ENCODE results near the gene DLG2.

The DLG2 gene

GRCh38 chr11:83441601-83442000, 2185.5 kb downstream of the DLG2 start:
- H3K9ac ChIP-seq (ENCODE audit: low read length) = no peak overlapping the region
- H4K20me1 ChIP-seq (ENCODE audit: insufficient read depth, low read length) = no peaks in the 10 kb centered on the region
- TF ChIP-seq EZH2 (IDR thresholded peaks at IDR 0.05; ENCODE audit: borderline replicate concordance, low read length) (no peak), CTCF (IDR thresholded peaks at IDR 0.05; ENCODE audit: low read length) (no peak)
- H3K27me3 ChIP-seq (ENCODE audit: insufficient read depth, low read length) = no peaks in the 10 kb centered on the region
- H3K27ac ChIP-seq (ENCODE audit: low read depth, low read length, poor library complexity, severe bottlenecking) = no peak overlapping the region
- no peaks in the 10 kb centered on the region for H3F3A ChIP-seq (ENCODE audit: insufficient read depth, low read length)
- H3K4me3 ChIP-seq (ENCODE audit: low read depth, low read length, poor library complexity, severe bottlenecking) = no peak overlapping the region
- peaks cover 2% of the 10 kb centered on the region for H3K4me1 ChIP-seq (ENCODE audit: insufficient read depth, low read length, severe bottlenecking)
- no peaks in the 10 kb centered on the region for H3K9me3 ChIP-seq (ENCODE audit: low read length)
- no peak overlapping the region for H3K4me2 ChIP-seq (ENCODE audit: low read length)
- no peaks in the 10 kb centered on the region for H3K36me3 ChIP-seq (ENCODE audit: insufficient read depth, low read length)
- H3K9me2 ChIP-seq (ENCODE audit: low read depth, low read length) = no peaks in the 10 kb centered on the region
- H3K79me2 ChIP-seq (ENCODE audit: insufficient read depth, low read length) = no peaks in the 10 kb centered on the region
- H2AFZ ChIP-seq (ENCODE audit: low read length) = no peak overlapping the region

- Histone ChIP-seq H3K4me3 (ENCODE audit: low read depth, low read length, poor library complexity, severe bottlenecking) (no peak overlapping the region), H3K9ac (ENCODE audit: low read length) (no peak overlapping the region), H3K79me2 (ENCODE audit: insufficient read depth, low read length) (no peaks in the 10 kb centered on the region), H3K36me3 (ENCODE audit: insufficient read depth, low read length) (no peaks in the 10 kb centered on the region), H3K9me2 (ENCODE audit: low read depth, low read length) (no peaks in the 10 kb centered on the region), H3K27ac (ENCODE audit: low read depth, low read length, poor library complexity, severe bottlenecking) (no peak overlapping the region), H2AFZ (ENCODE audit: low read length) (no peak overlapping the region), H3K4me2 (ENCODE audit: low read length) (no peak overlapping the region), H3K4me1 (ENCODE audit: insufficient read depth, low read length, severe bottlenecking) (peaks cover 2% of the 10 kb centered on the region), H3F3A (ENCODE audit: insufficient read depth, low read length) (no peaks in the 10 kb centered on the region), H4K20me1 (ENCODE audit: insufficient read depth, low read length) (no peaks in the 10 kb centered on the region), H3K9me3 (ENCODE audit: low read length) (no peaks in the 10 kb centered on the region), H3K27me3 (ENCODE audit: insufficient read depth, low read length) (no peaks in the 10 kb centered on the region)
- TF ChIP-seq EZH2 (IDR thresholded peaks at IDR 0.05; ENCODE audit: borderline replicate concordance, low read length) (no peak), CTCF (IDR thresholded peaks at IDR 0.05; ENCODE audit: low read length) (peak; percentile 44; the same call in 1 of the 2 replicates)
These were observed 2186.0 kb downstream of the DLG2 start for GRCh38 chr11:83441171-83441570.

- Histone ChIP-seq H3K9me2 (ENCODE audit: low read depth, low read length) (no peaks in the 10 kb centered on the region), H3K4me1 (ENCODE audit: insufficient read depth, low read length, severe bottlenecking) (peaks cover 2% of the 10 kb centered on the region), H3F3A (ENCODE audit: insufficient read depth, low read length) (no peaks in the 10 kb centered on the region), H3K79me2 (ENCODE audit: insufficient read depth, low read length) (no peaks in the 10 kb centered on the region), H3K27ac (ENCODE audit: low read depth, low read length, poor library complexity, severe bottlenecking) (no peak overlapping the region), H3K4me3 (ENCODE audit: low read depth, low read length, poor library complexity, severe bottlenecking) (no peak overlapping the region), H2AFZ (ENCODE audit: low read length) (no peak overlapping the region), H3K27me3 (ENCODE audit: insufficient read depth, low read length) (no peaks in the 10 kb centered on the region), H3K4me2 (ENCODE audit: low read length) (no peak overlapping the region), H3K9ac (ENCODE audit: low read length) (no peak overlapping the region), H3K9me3 (ENCODE audit: low read length) (no peaks in the 10 kb centered on the region), H4K20me1 (ENCODE audit: insufficient read depth, low read length) (no peaks in the 10 kb centered on the region), H3K36me3 (ENCODE audit: insufficient read depth, low read length) (no peaks in the 10 kb centered on the region)
- TF ChIP-seq CTCF (IDR thresholded peaks at IDR 0.05; ENCODE audit: low read length) (no peak), EZH2 (IDR thresholded peaks at IDR 0.05; ENCODE audit: borderline replicate concordance, low read length) (no peak)
These were observed 2188.7 kb downstream of the DLG2 start for GRCh38 chr11:83438438-83438837.

Measured in OCI-LY1 (cell line).